ENCODE measurements around the gene NAIF1.

GRCh38 chr9:128042043-128042442 lies 25.1 kb downstream of the NAIF1 start:
- TF ChIP-seq SIN3A (IDR thresholded peaks at IDR 0.05; ENCODE audit: borderline replicate concordance, insufficient read depth, low read depth, low read length) (no peak), POLR2AphosphoS5 (IDR thresholded peaks at IDR 0.05; ENCODE audit: low read depth, low read length) (no peak), CTCF (IDR thresholded peaks at IDR 0.05) (no peak), REST (IDR thresholded peaks at IDR 0.05; ENCODE audit: insufficient read depth in 1 of 2, low read depth in 2 of 2, low read length in 1 of 2) (no peak)
